ENCODE measurements around the gene HOXC5. TPM values are rescaled to one million over a fixed set of nuclear protein-coding genes. Genes with fewer than 3 reads are reported as not detected.

The HOXC5 gene
- total RNA-seq, 1 donor from 2014 or later, result not detected

DNA sequence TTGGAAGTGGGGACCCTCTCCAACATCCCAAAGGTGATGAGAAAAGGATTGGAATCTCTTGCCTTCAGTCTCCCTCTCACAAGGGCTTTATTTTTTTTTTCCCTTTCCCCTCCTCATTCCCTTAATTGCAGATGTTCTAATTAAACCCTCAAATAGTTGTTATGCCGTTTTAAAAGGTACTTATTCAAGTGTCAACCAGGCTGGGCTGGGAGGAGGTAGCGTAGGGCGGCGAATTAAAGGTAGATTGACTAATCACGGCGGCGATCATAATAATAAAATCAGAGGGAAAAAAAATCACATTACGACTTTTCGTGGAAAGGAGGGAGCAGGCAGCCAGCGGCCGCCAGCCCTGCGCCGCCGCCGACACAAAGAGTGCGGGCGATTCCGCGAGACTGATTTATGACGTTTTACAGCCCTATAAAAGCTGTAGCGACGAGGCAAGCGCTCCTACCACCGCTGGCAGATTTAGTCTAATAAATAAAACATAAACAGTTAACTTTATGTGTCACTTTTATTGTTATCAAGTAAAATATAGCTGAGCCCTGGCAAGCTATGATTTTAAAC is 19.1 kb downstream of the HOXC5 start:
- no peak for DNase-seq (ENCODE audit: extremely low spot score, unreplicated experiment)
- Mint-ChIP-seq H3K36me3 (ENCODE audit: unreplicated experiment) (no peaks in the 10 kb centered on the region), H3K4me1 (ENCODE audit: unreplicated experiment) (no peaks in the 10 kb centered on the region), H3K27ac (ENCODE audit: unreplicated experiment) (no peak overlapping the region), H3K27me3 (ENCODE audit: unreplicated experiment) (peaks cover 94% of the 10 kb centered on the region), H3K9me3 (ENCODE audit: unreplicated experiment) (no peaks in the 10 kb centered on the region), H3K4me3 (ENCODE audit: unreplicated experiment) (no peak overlapping the region)
- TF ChIP-seq, protein P1, sequence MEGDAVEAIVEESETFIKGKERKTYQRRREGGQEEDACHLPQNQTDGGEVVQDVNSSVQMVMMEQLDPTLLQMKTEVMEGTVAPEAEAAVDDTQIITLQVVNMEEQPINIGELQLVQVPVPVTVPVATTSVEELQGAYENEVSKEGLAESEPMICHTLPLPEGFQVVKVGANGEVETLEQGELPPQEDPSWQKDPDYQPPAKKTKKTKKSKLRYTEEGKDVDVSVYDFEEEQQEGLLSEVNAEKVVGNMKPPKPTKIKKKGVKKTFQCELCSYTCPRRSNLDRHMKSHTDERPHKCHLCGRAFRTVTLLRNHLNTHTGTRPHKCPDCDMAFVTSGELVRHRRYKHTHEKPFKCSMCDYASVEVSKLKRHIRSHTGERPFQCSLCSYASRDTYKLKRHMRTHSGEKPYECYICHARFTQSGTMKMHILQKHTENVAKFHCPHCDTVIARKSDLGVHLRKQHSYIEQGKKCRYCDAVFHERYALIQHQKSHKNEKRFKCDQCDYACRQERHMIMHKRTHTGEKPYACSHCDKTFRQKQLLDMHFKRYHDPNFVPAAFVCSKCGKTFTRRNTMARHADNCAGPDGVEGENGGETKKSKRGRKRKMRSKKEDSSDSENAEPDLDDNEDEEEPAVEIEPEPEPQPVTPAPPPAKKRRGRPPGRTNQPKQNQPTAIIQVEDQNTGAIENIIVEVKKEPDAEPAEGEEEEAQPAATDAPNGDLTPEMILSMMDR (IDR thresholded peaks at IDR 0.05), result no peak

DNA sequence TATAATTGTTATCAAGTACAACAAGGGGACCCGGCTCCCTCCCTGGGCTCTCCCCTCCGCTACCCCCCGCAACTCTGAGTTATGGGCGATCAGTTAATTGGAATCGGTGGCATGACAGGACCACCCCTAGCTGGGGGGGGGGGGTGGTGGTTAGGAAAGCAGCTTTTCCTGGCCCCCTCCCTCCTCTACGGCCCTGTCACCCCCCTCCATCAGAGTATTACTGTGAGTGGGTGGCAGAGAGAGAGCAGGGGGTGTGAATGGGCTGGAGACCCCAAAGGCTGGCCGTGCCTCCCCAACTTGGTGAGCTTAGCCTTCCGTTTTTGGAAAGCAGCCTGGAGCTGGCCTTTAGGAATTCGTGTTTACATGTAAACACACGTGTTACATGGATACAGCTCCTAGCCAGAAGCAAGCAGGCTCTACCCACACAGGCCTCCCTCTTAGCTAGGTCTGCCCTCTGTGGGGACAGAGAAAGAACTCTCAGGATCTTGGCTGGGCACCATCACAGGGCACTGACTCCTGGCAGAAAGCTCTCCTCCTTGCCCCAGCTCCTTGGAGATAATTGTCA is 19.7 kb downstream of the HOXC5 start:
- Mint-ChIP-seq H3K27me3 (ENCODE audit: unreplicated experiment) (peaks cover 95% of the 10 kb centered on the region), H3K9me3 (ENCODE audit: unreplicated experiment) (no peaks in the 10 kb centered on the region), H3K4me3 (ENCODE audit: unreplicated experiment) (no peak overlapping the region), H3K27ac (ENCODE audit: unreplicated experiment) (no peak overlapping the region), H3K36me3 (ENCODE audit: unreplicated experiment) (no peaks in the 10 kb centered on the region), H3K4me1 (ENCODE audit: unreplicated experiment) (no peaks in the 10 kb centered on the region)
- TF ChIP-seq, protein P1 (IDR thresholded peaks at IDR 0.05), result no peak
- no peak for DNase-seq (ENCODE audit: extremely low spot score, unreplicated experiment)

DNA sequence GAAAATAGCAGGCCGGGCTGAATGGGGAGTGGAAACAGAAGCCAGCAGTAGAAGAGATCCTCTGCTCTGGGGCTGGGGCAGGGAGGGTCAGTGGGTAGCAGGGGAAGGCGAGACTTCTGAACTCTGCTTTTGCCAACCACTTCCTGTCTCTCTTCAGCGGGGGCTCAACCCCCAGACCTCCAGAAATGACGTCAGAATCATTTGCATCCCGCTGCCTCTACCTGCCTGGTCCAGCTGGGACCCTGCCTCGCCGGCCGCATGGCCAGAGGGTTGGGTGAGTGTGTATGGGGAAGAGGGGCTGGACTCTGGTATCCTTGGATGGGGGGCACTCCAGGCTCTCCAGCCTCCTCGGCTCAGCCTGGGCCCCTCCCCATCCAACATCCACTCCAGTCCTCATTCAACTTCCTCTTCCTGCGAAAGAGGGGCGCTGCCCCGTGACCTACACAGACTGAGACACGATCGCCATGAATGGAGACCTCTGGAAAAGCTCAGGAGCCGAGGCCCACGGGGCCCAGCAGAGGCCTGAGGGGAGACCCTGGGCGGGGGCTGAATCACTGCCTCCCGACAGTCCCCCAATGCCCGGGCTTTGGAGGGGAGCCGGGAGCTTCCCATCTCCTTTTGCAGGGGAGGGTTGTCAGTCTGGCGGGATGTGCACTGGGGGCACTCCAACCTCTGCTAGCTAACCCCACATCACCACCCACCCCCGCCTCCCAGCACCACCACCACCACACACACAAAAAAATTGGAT is 20.3 kb downstream of the HOXC5 start:
- Mint-ChIP-seq H3K4me3 (ENCODE audit: unreplicated experiment) (no peak overlapping the region), H3K4me1 (ENCODE audit: unreplicated experiment) (no peaks in the 10 kb centered on the region), H3K9me3 (ENCODE audit: unreplicated experiment) (no peaks in the 10 kb centered on the region), H3K36me3 (ENCODE audit: unreplicated experiment) (no peaks in the 10 kb centered on the region), H3K27me3 (ENCODE audit: unreplicated experiment) (peaks cover 95% of the 10 kb centered on the region), H3K27ac (ENCODE audit: unreplicated experiment) (no peak overlapping the region)
- no peak for DNase-seq (ENCODE audit: extremely low spot score, unreplicated experiment)
- TF ChIP-seq, protein P1 (IDR thresholded peaks at IDR 0.05), result no peak

DNA sequence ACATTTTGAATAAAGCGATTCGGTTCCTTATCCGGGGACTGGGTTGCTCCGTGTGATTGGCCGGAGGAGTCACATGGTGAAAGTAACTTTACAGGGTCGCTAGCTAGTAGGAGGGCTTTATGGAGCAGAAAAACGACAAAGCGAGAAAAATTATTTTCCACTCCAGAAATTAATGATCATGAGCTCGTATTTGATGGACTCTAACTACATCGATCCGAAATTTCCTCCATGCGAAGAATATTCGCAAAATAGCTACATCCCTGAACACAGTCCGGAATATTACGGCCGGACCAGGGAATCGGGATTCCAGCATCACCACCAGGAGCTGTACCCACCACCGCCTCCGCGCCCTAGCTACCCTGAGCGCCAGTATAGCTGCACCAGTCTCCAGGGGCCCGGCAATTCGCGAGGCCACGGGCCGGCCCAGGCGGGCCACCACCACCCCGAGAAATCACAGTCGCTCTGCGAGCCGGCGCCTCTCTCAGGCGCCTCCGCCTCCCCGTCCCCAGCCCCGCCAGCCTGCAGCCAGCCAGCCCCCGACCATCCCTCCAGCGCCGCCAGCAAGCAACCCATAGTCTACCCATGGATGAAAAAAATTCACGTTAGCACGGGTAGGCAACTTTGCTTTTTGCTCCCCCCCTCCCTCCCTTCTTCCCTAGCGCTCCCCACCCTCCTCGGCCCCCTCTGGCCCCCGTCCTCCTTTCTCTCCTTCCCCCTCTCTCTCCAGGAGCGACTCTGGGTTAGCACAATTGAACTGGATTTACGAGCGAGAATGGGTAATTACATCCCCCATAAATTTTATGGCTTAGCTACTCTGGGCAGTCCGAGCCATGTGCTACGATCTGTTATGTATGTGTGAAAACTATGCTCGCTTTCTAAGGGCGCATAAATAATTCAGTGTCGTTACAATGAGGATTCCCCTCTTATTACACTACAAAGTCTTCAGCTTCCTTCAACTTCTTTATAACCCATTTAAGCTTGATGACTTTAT is 21.2 kb downstream of the HOXC5 start, which contains the start of gene HOXC4:
Gene HOXC4, plus strand, starts transcription at position 85 of the 991 bp plus-strand sequence. Its CDS starts 88 bp downstream, at position 173.
- Mint-ChIP-seq H3K4me3 (ENCODE audit: unreplicated experiment) (peak within 1 kb of the TSS; percentile 57), H3K27me3 (ENCODE audit: unreplicated experiment) (peaks cover 95% of the 10 kb centered on the region)

More for the DNA sequence above, 21.2 kb downstream of the HOXC5 start, which contains the start of gene HOXC4:
- no peak for DNase-seq (ENCODE audit: extremely low spot score, unreplicated experiment)
- Mint-ChIP-seq H3K36me3 (ENCODE audit: unreplicated experiment) (no peaks in the 10 kb centered on the region), H3K4me1 (ENCODE audit: unreplicated experiment) (no peaks in the 10 kb centered on the region), H3K9me3 (ENCODE audit: unreplicated experiment) (no peaks in the 10 kb centered on the region), H3K27ac (ENCODE audit: unreplicated experiment) (no peak within 1 kb of the TSS)
- TF ChIP-seq, protein P1 (IDR thresholded peaks at IDR 0.05), result no peak
